GM21381 (cell line): Measurements from ENCODE around the gene GON4L.
A peak's percentile ranks its signal among the peaks of the same experiment; 100 is the strongest.
"Not testable (repeated sequence)": the region's sequence is repeated elsewhere in the genome, so short reads cannot be mapped to it uniquely, and the experiment has no call there.

Experiments
- ATAC-seq: cut with Tn5 transposase; IDR thresholded peaks from one replicate; pipeline ENCODE4 v1.9.1; 2021; ENCODE audit warnings: mild to moderate bottlenecking, moderate library complexity; ENCODE audit not compliant: unreplicated experiment

Gene GON4L

GRCh38 chr1:155872527-155872926, 15.5 kb upstream of the GON4L start:
- no peak for ATAC-seq

DNA sequence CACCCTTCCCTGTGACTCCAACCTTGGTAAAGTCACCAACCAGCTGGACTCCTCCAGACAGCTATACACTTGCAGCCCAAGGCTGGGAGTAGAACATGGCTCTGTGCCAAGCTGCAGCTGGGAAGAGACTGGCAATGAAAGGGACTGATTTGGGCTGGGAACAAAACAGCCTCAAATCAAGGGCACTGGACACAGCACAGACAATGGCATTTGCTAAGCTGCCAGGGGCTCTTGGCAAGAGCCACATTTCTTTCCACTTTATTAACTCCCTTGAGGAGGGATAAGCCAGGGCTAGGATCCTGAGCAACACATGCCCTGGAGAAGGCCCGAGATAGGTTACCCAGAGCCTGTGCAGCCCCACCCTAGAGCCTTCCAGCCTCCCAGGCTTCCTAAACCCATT, 14.4 kb upstream of the GON4L start:
- ATAC-seq: no peak

DNA sequence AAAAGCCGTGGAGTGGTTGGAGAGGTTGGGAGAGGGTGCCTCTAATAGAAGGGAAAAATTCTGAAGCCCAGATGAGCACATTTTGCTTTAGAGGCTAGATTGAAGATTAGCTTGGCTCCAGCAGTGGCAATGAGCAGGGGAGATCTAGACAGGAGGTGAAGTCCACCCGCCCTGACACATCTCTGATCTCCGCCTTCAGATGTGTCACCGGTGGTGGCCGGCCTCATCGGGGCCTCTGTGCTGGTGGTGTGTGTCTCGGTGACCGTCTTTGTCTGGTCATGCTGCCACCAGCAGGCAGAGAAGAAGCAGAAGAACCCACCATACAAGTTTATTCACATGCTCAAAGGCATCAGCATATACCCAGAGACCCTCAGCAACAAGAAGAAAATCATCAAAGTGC, 10.8 kb upstream of the GON4L start:
- ATAC-seq: no peak

DNA sequence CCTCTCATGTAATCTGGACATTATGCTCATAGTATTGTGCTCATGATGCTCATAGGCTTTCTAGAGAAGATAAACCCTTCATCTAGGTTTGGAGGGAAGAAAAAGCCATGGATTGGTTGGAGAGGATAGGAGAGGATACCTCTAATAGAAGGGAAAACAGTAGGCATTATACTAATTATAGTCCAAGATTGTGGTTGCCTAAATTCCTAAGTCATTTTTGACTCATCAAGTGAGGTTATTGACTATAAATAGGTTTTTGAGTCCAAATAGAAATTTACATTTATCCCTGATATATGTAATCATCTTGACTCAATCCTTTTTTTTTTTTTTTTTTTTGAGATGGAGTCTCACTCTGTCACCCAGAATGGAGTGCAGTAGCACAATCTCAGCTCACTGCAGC, 7.4 kb upstream of the GON4L start:
- ATAC-seq: no peak

DNA sequence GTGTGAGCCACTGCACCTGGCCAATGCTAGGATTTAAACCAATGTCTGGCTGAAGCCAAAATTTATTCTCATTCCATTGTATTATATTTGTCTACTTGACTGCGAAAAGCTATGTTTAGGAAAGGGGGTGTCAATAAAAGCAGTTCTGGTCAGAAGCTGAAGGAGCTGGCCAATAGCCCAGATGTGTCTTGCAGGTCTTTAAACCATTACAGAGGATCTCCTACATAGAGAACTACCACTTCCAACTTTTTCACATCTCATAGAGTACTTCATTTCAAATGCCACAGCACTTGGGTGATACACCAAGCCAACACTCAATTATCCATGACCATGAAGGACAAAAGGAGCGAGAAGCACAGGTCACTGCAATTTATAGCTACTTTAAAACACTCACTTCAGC, 4.9 kb upstream of the GON4L start:
- no peak for ATAC-seq

DNA sequence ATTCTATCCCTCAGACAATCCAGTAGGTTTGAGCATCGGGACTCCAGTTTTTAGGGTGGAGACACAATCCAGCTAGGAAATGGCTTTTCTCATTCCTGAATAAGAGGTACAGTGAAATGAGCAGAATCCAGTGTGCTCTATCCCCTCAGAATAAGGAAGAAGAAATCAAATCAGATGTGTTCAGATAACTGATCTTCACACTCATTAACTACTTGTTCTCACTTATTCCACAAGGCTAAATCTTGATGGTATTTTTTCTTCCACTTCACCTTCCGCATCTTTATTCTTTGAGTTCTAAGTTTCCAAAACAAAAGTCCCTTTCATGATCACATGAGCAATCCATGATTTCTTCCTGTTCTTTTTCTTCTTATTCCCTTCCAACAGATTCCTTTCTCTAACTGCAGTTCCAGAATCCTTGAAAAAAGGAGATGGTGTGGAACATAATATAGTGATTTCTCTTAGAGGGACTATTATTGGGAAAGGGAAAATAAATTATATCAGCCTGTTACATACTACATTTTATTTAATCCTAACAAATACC, 4.0 kb upstream of the GON4L start:
- no peak for ATAC-seq

DNA sequence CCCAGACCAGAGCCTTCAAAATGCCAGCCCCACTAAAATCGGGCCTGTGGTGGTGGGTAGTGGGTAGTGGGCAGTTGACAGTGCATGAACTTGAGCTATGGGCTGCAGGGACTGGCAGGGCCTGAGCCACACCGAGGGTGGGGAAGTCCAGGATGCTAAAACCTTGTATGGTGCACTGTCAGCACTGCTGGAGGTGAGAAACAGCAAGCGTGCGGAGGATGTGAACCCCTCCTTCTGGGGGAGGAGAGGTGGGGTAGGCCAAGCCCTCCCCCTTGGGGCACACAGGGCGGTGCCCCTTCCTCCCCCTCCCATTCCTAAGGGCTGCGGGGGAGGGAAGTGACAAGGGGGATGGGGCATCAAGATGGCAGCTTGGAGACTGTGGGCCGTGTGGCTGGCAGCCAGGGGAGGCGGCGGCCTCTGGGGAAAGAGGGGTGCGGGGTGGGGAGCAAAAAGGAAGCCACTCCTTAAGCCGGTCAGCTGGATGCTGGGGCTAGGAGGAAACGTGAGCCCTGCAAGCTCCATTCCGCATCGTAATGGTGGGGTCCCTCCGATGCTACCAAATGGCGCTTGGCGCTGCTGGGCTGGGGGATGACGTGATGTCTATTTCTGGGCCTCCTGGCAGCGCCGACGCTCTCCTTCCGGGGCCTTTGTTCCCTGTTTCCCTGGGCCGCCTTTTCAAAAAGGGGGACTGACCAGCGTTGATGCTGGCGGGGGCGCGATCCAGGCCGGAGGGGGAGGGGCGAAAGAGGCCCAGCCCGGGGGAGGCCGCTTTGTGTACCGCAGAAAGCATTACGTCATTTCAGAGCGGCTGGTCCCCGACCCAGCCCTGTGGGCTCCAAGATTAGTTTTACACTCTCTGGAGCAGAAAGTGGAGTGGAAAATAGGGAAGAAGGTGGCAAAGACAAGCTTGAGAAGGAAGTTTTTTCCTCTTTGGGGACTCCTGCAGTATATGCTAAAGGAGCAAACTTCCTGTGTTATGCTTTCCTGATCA, 3.2 kb upstream of the GON4L start:
- ATAC-seq: no peak

GRCh38 chr1:155859234-155859829, 2.3 kb upstream of the GON4L start, which contains the start of gene SYT11:
SYT11 (plus strand) TSS chr1:155859567; CDS start chr1:155859762, 195 bp downstream.
- ATAC-seq: peak; percentile 56

DNA sequence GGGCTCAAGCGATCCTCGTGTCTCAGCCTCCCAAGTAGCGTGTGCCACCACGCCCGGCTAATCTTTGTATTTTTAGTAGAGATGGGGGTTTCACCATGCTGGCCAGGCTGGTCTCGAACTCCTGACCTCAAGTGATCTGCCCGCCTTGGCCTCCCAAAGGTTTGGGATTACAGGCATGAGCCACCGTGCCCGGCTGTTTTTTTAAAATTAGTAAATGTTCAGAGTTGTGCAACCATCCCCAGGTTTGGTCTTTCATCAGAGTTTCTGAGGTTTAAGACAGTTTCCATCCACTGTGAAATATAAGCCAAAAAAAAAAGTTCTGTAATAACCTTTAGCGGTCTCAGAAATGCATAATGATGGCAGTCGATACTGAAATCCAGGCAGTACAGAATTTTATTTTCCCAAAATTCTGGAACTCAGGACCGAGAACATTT, 1.8 kb upstream of the GON4L start:
- ATAC-seq: peak; percentile 7

DNA sequence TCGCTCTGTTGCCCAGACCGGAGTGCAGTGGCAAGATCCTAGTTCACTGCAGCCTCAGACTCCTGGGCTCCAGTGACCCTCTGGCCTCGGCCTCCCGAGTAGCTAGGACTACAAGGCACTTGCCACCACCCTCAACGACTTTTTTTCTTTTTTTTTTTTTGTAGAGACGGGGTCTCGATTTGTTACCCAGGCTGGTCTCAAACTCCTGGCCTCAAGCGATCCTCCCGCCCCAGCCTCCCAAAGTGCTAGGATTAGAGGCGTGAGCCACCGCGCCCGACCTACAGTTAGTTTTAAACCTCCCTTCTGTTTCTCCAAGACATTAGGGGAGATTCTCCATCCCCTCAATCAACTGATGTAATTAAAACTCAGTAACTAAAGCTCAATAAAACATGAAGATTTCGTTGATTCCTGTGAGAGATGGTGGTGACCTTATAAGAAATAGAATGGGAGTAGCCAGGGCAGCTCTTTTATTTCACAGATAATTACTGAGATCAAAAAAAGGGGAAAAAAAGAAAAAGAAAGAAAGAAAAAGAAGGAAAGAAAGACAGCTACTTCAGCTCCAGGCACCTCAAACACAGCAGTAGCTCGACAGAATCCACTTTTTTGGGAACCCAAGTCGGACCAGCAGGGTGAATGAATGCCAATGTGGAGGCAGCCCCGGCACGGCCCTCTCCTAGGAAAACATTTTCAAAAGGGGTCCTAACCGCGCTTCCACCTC, 598 bp downstream of the GON4L start:
- ATAC-seq: no peak

GRCh38 chr1:155850345-155850744, 6.7 kb downstream of the GON4L start:
- ATAC-seq: no peak

- no peak for ATAC-seq
Measured at GRCh38 chr1:155847823-155848529, 9.0 kb downstream of the GON4L start.

- no peak for ATAC-seq
Measured at GRCh38 chr1:155844860-155845421, 12.1 kb downstream of the GON4L start.

DNA sequence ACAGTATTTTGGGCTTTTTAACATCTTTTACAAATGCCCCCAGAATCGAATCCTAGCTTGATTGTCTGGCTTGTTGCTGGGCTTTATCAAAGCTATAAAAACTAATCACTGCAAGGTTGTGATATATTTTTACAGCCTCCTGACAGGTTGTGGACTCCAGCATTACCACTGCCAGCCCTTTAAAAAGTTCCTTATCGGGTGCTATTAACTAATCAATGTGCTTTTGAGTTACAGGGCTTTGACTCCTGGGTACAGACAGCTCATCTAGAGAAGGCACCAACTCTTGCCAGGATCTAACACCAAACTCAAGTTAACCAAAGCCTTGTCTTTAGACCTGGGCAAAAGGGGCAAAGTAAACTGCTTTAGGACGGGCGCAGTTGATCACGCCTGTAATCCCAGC, 16.6 kb downstream of the GON4L start:
- no peak for ATAC-seq

- no peak for ATAC-seq
Measured at GRCh38 chr1:155835548-155835947, 21.5 kb downstream of the GON4L start.

- ATAC-seq: not testable (repeated sequence)
Measured at GRCh38 chr1:155834927-155835399, 22.1 kb downstream of the GON4L start.

- no peak for ATAC-seq
Measured at GRCh38 chr1:155834296-155834926, 22.6 kb downstream of the GON4L start.

DNA sequence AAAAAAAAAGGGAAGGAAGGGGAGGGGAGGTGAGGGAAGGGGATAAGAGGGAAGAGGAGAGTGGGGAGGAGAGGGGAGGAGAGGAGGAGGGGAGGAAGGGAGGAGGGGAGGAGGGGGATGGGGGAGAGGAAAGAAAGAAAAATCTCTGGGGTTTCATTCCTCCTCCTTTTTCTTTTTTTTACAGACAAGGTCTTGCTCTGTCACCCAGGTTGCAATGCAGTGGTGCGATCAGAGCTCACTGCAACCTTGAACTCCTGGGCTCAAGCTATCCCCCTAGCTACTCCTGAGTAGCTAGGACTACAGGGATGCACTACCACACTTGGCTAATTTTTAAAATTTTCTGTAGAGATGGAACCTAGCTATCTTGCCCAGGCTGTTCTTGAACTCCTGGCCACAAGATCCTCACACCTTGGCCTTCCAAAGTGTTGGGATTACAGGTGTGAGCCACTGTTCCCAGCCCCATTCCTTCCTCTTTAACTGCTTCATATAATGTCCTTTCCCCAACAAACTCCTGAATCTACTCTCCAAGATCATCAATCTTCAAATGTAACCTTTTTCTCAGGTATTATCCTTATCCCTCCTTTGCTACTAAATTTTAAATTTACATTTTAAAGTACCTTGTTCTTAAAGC, 23.2 kb downstream of the GON4L start:
- no peak for ATAC-seq
